T follicular helper cell (primary cell): ENCODE results near the gene FABP6.
"Not testable (repeated sequence)": the region's sequence is repeated elsewhere in the genome, so short reads cannot be mapped to it uniquely, and the experiment has no call there.

Source experiments
- DNase-seq: peaks from one replicate; pipeline ENCODE4 v3.0.0-alpha.2; 2020; ENCODE audit warnings: low read depth
- total RNA-seq, 2 experiments: gene quantifications; one replicate each; lab custom pipeline; 2026; lab: John Stamatoyannopoulos, UW

The FABP6 gene, protein sequence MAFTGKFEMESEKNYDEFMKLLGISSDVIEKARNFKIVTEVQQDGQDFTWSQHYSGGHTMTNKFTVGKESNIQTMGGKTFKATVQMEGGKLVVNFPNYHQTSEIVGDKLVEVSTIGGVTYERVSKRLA
- 0 reads per million in 2 experiments for total RNA-seq

DNA sequence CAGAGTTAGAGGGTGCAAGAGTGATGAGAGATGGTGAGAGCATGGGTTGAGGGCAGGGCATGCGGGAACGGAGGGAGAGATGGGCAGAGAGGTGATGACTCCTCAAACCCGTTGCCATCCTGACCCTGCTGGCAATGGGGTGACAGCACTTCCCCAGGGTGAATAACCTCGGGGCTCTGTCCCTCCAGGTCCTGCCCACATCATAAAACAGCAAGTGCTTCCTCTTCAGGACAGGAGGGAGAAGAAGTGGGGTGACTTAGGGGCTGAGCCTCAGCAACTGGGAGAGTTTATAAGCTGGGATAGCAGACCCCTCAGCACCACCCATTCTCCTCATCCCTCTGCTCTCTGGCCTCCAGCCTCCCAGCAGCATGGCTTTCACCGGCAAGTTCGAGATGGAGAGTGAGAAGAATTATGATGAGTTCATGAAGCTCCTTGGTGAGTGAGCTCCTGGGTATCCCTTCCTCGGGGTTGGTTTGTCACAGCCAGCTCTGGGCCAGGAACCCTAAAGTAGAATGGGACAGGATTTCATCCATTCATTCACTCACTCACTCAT, at the start of gene FABP6:
FABP6 (plus strand) TSS at position 317 of the 553 bp plus-strand sequence; CDS start at position 369, 52 bp downstream.
- DNase-seq, result no peak

DNA sequence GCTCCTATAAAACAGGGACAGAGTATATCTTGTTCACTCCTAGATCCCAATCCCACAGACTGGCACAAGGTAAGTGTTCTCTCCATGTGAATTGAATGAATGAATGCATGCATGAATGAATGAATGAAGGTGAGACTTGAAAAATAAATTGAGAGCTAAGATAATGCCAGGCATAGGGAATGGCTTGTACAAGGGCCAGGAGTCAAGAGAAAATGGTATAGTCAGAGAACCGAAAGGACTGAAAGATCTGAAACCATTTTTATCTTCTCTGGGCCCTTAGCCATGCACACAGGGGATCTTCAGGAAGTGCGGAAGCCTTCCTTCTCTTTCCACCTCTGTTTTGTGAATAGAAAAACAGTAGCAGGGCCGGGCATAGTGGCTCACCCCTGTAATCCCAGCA, 48.4 kb upstream of the FABP6 start:
- no peak for DNase-seq

DNA sequence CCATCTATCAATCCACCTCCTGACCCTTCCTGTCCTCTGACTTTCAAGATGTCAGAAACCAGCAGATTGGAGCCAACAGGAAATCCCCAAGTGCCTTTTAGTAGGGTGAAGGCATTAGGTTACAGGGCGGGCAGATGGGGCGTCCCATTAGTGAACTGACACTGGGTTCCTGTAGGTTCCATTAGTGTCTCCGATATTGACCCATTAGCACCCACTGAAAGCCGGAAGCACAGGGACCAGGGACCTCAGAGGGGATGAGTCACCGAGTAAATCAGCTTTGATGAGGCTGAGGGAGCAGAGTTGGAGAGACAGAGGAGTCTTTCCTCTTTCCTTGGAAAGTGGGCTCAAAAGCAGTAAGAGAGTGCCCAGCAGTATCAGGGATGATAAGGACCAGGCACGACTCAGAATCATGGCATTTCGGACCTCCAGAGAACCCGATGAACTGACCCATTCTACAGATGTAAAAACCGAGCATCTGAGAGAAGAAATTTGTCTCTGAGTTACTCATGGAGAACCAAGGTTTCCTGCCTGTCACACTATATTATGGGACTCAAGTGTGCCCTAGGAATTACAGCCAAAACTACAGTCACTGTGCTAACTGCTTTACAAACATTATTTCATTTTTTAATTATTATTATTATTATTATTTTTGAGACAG, 47.2 kb upstream of the FABP6 start:
- no peak for DNase-seq

DNA sequence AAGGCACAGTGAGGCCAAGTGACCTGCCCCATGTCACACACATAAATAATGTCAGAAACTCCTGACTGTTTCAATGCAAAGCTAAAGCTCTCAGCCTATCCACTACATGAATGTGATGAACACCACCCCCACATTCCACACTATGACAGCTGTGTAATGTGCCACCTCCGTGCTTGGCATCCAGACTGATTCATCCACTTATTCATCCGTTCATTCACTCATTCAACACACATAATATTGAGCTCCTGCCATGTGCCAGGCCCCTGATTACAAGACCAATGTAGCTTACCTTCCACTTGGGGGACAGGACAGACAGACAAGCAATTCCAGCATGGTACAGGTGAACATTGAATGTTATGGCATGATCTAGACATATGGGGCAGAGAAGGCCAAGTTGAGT, 46.2 kb upstream of the FABP6 start:
- DNase-seq, result no peak

DNA sequence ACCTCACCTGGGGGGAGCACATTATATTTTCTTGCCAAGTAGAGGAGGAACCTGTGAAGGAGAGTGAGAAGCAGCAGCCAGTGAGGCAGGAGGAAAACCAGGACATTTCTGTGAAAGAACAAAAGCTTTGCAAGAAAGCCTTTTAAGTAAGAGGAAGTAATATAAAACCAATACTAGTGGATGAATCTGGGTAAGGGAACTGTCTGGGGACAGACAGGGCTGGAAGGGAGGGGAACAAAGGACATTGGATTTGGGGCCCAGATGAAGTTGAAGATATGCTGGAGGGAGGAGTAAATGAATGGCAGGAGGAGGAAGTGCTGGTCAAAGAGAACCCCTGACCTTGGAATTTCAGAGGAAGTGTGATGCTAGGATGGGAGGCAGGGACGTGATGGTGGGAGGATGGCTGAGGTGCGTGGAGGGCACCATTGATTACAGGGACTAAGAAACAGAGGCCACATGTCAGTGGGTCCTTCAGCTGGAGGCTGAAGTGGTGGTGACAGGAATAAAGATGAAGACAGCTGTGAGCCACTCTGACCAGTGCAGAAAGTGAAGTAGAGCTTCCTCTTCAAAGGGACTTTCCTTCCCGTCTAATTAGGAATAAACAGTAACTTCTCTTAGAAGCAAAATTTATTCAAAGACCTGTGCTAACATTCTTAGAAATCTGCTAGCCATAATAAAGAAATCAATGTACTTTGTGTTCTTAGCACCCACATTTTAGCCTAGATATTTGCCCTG, 43.5 kb upstream of the FABP6 start:
- DNase-seq, result no peak

DNA sequence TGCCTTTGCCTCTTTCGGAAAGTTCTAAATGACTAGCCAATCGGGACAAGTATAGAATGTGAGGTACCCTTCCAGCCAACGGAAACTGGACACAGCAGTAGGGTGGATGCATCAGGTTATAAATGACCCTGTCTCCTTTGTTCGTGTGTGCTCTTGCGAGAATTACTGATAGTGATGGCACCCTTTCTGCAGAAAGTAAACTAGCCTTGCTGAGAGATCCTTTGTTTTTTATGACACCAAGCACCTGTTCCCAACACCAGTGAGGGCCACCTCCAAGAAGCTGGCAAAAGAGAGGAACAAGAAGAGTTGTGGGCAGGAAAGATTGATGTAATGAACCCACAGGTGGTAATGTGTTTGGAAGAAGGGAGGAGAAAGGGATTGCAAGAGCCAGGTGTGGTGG, 42.8 kb upstream of the FABP6 start:
- no peak for DNase-seq

DNA sequence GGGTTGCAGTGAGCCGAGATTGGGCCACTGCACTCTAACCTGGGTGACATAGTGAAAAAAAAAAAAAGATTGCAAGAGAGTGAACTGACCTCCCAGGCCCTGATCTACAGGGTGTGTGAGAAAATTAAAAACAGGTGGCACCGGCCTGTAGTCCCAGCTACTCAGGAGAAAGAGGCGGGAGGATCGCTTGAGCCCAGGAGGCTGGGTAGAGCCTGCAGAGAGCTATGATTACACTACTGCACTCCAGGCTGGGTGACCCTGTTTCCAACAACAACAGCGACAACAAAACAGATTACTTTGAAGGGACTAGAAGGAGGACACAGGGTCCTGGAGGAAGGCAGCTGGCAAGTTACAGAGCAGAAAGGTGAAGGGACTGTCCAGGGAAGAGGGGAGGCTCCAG, 42.2 kb upstream of the FABP6 start:
- DNase-seq, result no peak

DNA sequence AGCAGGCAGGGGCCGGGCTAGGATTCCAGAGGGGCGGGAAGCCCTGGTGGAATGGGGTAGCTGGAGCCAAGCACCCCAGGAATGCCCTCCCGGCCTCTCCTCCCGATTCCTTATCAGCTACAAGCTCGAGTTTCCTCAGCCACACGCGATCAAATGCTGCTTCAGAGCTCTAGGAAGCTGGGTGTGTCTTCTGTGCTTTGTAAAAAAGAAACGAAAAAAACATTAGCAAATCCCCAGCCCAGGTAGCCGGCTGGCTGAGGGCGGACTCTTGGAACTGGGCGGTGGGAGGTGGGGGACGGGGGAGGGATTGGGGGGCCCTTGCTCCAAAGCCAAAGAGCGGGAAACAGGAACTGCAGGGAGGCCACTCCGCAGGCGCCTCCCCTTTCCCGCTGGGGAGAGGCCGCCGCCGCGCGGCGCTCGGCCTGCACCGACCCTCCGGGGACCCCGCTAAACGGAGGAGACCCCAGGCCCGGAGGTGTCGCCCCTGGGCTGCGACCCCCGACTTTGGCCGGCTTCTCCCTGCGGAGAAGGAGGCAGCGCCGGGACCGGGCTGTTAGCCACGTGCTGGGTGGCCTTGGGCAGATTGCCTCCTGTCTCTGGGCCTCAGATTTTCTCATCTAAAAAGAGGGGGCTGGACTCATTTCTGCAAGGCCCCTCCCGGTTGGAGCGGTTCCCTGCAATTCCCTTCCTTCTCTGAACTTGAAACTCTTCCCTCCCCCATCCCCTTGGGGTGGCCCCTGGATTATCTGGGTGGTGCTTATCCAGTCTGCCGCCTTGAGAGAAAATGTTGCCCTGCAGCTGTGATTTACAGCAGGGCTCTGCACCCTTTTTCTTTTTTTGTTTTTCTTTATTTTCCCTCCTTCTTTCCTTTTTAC, 40.9 kb upstream of the FABP6 start:
- DNase-seq, result no peak

DNA sequence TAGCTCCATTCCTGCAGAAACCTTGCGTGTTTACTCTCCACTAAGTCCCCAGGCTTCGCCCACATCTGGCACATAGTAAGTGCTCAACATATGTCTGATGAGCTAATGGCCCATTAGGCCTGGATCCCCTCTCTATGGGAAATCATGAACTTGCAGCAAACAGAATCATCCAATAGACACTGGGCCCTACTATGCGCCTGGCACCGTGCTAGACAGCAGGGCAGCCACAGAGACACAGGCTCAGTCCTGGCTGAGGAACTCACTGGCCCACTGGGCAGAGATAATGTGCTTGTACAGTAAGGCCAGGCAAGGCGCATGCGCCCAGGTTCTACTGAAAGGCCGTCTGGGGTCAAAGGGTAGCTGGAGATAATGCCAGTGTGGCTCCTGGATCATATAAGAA, 36.9 kb upstream of the FABP6 start:
- no peak for DNase-seq

DNA sequence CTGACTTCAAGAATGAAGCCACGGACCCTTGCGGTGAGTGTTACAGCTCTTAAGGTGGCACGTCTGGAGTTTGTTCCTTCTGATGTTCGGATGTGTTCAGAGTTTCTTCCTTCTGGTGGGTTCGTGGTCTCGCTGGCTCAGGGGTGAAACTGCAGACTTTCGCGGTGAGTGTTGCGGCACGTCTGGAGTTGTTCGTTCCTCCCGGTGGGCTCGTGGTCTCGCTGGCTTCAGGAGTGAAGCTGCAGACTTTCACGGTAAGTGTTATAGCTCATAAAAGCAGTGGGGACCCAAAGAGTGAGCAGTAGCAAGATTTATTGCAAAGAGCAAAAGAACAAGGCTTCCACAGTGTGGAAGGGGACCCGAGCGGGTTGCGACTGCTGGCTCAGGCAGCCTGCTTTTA, 36.2 kb upstream of the FABP6 start:
- DNase-seq, result not testable (repeated sequence)

DNA sequence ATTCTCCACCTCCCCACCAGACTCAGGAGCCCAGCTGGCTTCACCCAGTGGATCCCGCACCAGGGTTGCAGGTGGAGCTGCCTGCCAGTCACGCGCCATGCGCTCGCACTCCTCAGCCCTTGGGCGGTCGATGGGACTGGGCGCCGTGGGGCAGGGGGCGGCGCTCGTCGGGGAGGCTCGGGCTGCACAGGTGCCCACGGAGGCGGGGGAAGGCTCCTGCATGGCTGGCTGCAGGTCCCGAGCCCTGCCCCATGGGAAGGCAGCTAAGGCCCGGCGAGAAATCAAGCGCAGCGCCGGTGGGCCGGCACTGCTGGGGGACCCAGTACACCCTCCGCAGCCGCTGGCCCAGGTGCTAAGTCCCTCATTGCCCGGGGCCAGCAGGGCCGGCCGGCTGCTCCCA, 35.5 kb upstream of the FABP6 start:
- not testable (repeated sequence) for DNase-seq

DNA sequence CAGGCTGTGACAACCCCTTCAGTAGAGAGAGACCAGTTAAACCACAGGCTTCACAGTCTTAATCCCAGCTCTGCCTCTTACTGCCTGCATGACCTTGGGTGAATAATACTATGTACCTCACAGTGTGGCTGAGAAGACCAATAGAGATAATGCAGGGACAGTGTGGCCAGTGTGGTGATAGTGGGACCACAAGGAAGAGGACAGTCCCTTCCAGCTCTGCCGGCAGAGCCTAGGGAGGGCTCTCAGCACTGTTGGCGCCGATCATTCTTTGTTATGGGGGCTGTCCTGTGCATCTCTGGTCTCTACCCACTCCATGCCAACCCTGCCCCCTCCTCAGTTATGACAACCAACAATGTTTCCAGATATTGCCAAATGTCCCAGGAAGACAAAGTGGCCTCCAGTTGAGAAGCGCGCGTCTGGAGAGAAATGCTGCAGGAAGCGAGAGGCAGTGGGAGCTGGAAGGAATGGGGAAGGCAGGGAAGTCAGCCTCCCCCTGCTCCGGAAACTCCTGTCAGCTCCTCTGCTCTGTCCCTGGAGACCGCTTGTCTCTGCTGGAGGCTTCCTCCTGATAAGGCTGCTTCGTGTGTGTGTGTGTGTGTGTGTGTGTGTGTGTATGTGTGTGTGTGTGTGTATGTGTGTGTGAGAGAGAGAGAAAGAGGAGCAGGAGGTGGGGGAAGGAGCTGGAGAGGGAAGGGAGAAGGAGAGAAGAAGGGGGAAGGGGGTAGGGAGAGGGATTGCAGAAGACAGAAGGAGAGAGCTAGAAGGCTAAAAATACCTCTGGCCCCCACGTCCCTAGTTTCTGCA, 31.8 kb upstream of the FABP6 start:
- DNase-seq, result no peak

DNA sequence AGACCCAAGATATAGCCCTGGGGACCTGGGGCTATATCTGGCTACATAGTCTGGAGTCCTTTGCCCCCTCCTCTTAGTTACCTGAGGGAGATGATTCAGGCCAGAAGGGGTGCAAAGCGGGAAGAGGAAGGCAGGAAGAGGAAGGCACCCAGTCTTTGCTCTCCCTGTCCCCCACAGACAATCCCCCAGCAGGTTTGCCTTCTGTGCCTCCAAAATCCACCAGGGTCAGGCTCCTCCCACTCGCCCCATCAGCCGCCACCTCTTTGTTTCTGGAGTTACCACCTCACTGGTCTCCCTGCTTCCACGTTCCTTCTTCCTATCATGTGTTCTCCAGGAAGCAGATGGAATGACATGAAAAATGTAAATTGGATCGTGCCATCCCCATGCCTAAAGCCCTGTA, 31.2 kb upstream of the FABP6 start:
- DNase-seq, result no peak

DNA sequence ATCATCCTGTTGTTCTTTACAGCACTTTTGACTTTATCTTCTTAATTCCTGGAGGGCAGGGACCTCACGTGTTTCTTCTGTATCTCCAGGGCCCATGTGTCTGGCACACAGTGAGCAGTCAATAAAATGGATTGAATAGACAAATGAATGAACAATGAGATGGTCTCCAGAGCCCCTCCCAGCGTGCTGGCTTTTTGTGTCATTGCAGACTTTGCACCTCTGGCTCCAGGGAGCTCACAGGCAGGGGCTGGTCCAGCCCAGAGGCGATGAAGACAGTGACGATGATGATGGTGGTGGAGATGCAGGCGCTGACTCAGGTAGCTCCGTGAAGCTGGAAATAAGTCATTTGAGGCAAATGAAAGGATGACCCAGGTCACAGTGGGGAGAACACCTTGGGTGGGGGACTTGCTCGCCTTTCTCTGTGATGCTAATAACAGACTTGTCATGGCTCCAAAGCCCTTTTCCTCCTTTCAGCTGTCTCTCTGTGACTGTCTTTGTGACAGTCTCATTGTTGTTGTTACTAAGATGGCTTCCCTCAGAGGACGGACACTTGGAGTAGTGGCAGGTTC, 30.4 kb upstream of the FABP6 start:
- DNase-seq, result no peak

DNA sequence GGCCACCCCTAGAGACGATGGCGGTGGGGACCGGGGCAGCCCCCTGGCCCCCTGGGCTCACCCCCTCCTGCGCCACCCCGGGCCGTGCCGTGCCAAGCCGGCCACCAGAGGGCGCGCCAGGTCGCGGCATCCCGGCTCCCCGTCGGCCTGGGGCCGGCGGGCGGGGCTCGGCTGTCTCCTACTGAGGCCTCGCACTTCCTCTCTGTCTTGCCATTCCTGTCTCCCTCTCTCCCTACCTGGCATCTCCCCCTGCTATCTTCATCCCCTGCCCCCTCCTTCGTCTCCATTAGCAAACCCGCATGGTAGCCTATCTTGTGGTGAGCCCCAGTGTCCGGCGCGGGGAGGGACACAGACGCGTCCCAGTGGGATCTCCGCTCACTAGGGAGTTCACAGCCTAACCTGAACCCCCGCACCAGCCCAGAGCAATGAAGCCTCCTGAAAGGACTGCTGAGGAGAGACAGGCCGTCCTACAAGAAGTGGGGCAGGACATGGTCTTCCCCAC, 29.8 kb upstream of the FABP6 start:
- DNase-seq, result peak; percentile 55

DNA sequence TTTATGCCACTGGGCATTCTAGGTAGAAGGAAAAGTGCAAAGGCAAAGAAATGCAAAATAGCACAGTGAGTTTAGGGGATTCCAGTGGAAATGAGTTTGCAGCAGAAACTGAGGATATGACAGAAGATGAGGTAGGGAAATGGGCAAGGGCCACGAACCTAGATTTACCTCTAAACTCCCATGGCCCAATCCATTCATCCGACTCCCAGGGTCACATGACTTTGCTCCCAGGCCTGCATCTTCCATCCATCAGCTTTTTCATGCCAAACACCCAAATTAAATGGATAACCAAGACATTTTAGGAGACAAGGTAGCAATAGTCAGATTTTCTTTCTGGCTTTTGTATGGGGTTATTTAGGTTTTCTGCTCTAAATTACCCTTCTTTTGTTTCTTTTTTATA, 22.2 kb upstream of the FABP6 start:
- DNase-seq, result no peak

DNA sequence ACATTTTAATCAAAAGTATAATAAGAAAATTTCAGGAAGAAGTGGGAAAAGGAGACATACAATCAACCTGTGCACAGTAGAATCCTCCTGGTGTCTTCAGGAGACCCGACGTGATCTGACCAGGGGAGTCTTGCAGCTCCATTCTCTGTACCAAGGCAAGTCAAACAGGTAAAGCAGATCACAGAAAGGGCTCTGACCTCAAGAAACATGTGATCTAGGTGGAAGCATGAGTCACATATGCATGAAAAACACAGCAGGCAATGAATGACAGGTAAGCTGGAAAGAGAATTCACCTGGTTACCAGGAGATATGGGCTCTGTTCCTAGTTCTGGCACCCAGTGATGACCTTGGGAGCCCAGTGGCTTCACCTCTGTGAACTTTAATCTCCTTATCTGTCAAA, 19.4 kb upstream of the FABP6 start:
- no peak for DNase-seq

DNA sequence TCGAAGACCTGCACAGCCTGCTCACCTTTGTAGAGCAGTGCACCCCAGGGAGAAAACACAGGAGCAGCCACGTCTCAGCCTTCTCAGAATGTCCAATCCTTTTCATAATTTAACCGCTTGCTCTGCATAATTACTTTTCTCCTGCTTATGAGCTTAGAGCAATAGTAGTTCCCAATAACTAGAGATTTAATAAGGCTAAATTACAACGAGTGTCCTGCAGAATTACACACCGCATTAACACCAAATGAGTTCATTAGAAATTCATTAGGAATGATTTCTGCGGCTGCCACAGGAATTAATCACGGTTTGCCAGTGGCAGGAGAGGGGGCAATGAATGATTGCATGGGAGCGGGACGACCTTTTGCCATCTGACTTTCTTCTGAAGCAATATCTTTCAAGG, 18.7 kb upstream of the FABP6 start:
- no peak for DNase-seq

DNA sequence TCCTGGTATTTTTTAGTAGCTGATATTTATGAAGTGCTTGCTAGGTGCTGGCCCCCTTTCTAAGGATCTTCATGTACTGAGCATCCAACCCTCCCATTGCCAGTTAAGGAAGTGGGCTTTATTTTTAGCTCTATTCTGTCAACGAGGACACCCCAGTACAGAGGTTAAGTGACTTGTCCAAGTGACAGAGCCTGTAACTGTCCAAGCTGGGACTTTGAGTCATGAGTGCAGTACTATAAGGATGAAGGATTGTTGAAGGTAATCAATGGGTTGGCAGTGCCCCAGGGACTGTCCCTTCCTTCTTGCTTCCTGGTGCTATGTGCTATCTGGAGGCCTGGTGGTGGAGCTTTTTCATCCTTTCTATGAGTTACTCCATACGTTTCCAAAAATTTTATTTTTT, 18.0 kb upstream of the FABP6 start:
- no peak for DNase-seq

DNA sequence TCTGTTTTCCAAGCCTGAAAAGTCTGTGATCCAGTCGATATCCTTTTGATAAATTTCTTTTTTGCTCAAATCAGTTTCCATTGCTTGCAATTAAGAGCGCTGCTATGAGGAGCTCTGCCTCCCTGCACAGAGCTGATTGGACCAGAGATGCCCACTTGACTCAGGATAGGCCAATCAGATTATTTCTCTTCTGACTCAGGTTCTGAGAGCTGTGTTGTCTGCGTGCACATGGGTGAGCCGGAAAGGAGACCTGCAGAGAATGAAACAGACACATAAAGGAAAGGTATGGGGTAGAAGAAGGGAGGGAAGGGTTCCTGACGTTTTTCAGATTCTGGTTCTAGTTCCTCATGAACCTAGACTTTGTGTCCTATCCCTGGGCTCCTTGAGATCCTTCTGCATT, 15.8 kb upstream of the FABP6 start:
- DNase-seq, result no peak

DNA sequence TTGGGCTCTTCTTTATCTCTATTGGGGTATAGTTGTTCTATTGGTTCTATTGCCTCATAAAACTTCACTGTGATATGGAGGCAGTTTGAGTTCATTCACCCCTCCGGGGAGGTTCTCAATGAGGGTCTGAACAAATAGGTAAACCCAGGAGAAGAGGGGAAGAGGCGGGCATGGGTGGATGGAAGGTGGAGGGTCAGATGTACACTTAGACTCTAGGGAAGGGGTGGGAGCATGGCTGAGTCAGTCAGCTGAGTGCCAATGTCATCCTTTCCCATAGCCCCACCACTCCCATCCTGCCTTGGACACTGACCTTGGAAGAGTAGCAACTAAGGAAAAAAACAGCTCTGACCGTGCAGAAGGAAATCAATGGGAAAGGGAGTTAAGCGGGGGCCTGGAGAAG, 9.9 kb upstream of the FABP6 start:
- no peak for DNase-seq
